ENCODE results near the gene FAAH.

FAAH gene

DNA sequence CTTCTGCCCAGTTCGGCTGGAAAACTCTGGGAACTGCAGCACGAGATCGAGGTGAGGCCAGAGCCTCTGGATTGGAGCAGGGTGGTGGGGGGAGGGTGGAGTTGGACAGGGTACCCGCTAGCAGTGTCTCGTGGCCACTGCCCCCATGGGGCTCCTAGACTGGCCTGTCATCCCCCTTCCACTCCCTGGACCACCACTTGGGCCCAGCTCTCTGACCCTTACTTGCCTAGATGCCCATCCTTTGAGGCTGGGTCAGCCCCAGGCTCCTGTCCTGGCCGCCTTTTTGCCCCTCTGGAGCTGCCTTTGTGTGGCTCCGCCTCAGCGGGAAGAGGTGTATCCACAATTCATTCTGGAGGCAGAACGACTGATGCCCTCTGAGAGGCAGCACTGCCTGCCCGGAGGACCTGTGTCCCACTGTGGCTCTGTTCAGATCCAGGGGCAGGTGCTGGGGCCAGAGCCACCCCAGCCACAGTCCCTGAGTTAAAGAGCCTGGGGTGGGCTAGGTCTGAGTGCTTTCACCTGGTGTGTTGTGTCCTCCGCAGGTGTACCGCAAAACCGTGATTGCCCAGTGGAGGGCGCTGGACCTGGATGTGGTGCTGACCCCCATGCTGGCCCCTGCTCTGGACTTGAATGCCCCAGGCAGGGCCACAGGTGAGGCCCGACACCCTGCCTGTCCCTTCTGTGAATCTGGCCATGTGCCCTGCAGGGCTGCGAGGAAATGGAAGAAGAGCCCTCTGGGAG is 17.7 kb downstream of the FAAH start:
- peaks cover 2% of the 10 kb centered on the region for H3K27me3 ChIP-seq (replicated peaks; ENCODE audit: control insufficient read depth, insufficient read depth, low read length)
- TF ChIP-seq, protein P1, sequence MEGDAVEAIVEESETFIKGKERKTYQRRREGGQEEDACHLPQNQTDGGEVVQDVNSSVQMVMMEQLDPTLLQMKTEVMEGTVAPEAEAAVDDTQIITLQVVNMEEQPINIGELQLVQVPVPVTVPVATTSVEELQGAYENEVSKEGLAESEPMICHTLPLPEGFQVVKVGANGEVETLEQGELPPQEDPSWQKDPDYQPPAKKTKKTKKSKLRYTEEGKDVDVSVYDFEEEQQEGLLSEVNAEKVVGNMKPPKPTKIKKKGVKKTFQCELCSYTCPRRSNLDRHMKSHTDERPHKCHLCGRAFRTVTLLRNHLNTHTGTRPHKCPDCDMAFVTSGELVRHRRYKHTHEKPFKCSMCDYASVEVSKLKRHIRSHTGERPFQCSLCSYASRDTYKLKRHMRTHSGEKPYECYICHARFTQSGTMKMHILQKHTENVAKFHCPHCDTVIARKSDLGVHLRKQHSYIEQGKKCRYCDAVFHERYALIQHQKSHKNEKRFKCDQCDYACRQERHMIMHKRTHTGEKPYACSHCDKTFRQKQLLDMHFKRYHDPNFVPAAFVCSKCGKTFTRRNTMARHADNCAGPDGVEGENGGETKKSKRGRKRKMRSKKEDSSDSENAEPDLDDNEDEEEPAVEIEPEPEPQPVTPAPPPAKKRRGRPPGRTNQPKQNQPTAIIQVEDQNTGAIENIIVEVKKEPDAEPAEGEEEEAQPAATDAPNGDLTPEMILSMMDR (IDR thresholded peaks at IDR 0.05; ENCODE audit: insufficient read depth, low read length, poor library complexity, severe bottlenecking) = peak; percentile 43
- no peak for DNase-seq (ENCODE audit: extremely low read depth, insufficient read length)
- no peak overlapping the region for H3K4me3 ChIP-seq (replicated peaks; ENCODE audit: low read depth, low read length)
- H3K36me3 ChIP-seq (ENCODE audit: control insufficient read depth, insufficient read depth, low read length) = no peaks in the 10 kb centered on the region

DNA sequence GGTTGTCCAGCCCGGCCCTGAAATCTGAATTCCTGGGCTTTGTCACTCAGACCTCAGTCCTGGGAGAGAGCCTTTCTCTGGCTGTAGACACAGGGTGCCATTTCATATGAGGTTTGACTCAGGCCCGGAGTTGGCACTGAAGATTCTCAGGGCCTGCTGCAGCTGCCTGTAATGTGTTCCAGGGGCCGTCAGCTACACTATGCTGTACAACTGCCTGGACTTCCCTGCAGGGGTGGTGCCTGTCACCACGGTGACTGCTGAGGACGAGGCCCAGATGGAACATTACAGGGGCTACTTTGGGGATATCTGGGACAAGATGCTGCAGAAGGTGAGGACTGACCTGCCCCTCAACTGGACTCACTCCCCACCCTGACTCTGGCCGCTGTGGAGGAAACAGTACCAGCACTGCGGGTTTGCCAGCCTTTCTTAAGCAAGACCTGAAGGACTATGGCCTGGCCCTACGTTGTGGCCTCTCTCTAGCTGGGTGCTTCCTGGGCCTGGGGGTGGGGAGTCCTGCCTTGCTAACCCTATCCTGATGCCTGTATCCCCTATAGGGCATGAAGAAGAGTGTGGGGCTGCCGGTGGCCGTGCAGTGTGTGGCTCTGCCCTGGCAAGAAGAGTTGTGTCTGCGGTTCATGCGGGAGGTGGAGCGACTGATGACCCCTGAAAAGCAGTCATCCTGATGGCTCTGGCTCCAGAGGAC is 18.9 kb downstream of the FAAH start:
- Histone ChIP-seq H3K27me3 (replicated peaks; ENCODE audit: control insufficient read depth, insufficient read depth, low read length) (no peaks in the 10 kb centered on the region; the same call in 1 of the 2 replicates), H3K36me3 (ENCODE audit: control insufficient read depth, insufficient read depth, low read length) (no peaks in the 10 kb centered on the region), H3K4me3 (replicated peaks; ENCODE audit: low read depth, low read length) (no peak overlapping the region)
- DNase-seq (ENCODE audit: extremely low read depth, insufficient read length) = no peak
- TF ChIP-seq, protein P1 (IDR thresholded peaks at IDR 0.05; ENCODE audit: insufficient read depth, low read length, poor library complexity, severe bottlenecking) = no peak

DNA sequence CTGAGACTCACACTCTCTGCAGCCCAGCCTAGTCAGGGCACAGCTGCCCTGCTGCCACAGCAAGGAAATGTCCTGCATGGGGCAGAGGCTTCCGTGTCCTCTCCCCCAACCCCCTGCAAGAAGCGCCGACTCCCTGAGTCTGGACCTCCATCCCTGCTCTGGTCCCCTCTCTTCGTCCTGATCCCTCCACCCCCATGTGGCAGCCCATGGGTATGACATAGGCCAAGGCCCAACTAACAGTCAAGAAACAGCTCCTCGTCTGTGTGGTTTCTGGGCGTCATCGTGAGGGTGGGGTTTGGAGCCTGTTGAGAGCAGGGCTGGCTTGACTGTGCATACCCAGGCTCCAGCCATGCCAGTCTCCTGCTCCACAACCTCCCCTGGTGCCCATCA is 19.5 kb downstream of the FAAH start:
- no peak overlapping the region for H3K4me3 ChIP-seq (replicated peaks; ENCODE audit: low read depth, low read length)
- no peak for DNase-seq (ENCODE audit: extremely low read depth, insufficient read length)
- TF ChIP-seq, protein P1 (IDR thresholded peaks at IDR 0.05; ENCODE audit: insufficient read depth, low read length, poor library complexity, severe bottlenecking) = peak; percentile 67
- no peaks in the 10 kb centered on the region; the same call in 1 of the 2 replicates for H3K27me3 ChIP-seq (replicated peaks; ENCODE audit: control insufficient read depth, insufficient read depth, low read length)
- H3K36me3 ChIP-seq (ENCODE audit: control insufficient read depth, insufficient read depth, low read length) = no peaks in the 10 kb centered on the region

DNA sequence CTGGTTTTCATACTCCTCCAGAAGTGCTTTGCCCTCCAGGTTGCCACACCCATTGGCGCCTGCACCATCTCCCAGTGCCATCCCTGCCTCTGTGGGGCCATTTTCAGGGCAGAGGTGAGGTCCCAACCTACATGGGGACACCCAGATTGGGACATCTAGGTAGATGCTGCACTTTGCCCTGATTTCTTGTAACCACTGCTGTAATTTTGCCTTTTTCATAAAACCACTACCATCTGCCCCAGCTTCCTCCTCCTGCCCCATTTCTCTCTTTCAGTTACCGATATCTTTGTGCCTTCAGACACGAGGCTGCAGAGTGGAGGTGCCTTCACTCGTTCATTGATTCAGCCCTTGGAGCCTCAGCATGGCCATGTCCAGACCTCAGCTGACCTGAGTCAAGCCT is 21.4 kb downstream of the FAAH start:
- TF ChIP-seq, protein P1 (IDR thresholded peaks at IDR 0.05; ENCODE audit: insufficient read depth, low read length, poor library complexity, severe bottlenecking) = no peak
- Histone ChIP-seq H3K36me3 (ENCODE audit: control insufficient read depth, insufficient read depth, low read length) (no peaks in the 10 kb centered on the region), H3K4me3 (replicated peaks; ENCODE audit: low read depth, low read length) (no peak overlapping the region), H3K27me3 (replicated peaks; ENCODE audit: control insufficient read depth, insufficient read depth, low read length) (no peaks in the 10 kb centered on the region; the same call in 1 of the 2 replicates)
- no peak for DNase-seq (ENCODE audit: extremely low read depth, insufficient read length)

DNA sequence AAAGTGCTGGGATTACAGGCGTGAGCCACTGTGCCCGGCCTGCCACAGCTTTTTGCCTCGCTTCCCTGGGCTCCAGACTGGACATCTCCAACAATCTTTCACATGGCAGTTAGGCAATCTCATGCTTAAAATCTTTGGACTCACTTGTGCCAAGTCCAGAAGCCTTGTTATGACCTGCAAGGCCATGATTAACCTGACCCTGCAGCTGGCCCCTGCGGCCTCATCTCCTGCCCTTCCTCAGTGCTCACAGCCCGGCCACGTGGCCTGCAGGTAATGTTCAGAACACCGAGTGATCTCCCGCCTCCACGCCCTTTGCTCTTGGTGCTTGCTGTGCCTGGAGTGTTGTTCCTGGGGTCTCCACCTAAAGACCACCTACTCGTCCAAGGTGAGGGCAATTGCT is 24.9 kb downstream of the FAAH start:
- TF ChIP-seq, protein P1 (IDR thresholded peaks at IDR 0.05; ENCODE audit: insufficient read depth, low read length, poor library complexity, severe bottlenecking) = no peak
- Histone ChIP-seq H3K27me3 (replicated peaks; ENCODE audit: control insufficient read depth, insufficient read depth, low read length) (no peaks in the 10 kb centered on the region; the same call in 1 of the 2 replicates), H3K4me3 (replicated peaks; ENCODE audit: low read depth, low read length) (no peak overlapping the region), H3K36me3 (ENCODE audit: control insufficient read depth, insufficient read depth, low read length) (no peaks in the 10 kb centered on the region)
- no peak for DNase-seq (ENCODE audit: extremely low read depth, insufficient read length)
